ENCODE data around the gene ACTA2.
A peak's percentile ranks its signal among the peaks of the same experiment; 100 is the strongest.
"Not testable (repeated sequence)": the region's sequence is repeated elsewhere in the genome, so short reads cannot be mapped to it uniquely, and the experiment has no call there.

ACTA2 gene

DNA sequence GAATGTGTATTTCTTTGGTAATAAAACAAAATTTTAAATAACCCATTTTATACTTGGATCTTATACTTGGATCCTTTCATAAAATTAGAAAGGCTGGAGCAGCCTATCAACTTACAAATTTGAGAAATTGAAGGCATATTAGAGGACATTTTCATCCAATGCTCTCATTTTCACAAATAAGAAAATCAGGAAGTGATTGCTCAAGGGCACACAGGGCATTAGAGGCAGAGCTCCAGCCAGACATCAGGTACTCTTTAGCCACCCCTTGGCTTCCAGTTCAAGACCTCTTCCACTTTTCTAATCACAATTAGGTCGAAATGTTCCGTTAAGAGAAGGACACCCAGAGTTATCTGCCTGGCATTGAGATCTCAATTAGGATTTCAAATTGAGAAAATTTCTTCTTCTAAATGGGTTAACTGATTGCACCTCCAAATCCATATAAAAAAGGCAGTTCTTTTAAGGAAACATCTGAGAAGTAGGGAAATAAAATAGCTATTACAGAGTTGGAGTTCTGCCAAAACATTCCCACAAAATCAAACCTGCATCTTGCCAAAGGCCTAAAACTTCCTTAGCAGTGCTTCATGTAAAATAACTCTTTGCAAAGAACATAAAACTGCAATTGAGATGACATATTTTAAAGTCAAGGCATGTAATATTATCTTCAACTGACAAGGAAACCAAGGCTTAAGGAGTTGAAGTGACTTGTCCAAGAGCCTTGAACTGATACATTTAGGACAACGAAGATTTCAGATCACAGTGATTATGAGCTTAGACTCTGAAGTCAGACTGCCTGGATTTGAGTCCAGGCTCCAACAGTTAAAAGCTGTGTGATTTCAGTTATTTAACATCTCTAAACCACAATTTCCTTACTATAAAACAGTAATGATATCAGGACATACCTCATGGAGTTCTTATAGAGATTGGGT, 2.4 kb downstream of the ACTA2 start:
- no peak for DNase-seq (ENCODE audit: low read depth in 2 of 2)

DNA sequence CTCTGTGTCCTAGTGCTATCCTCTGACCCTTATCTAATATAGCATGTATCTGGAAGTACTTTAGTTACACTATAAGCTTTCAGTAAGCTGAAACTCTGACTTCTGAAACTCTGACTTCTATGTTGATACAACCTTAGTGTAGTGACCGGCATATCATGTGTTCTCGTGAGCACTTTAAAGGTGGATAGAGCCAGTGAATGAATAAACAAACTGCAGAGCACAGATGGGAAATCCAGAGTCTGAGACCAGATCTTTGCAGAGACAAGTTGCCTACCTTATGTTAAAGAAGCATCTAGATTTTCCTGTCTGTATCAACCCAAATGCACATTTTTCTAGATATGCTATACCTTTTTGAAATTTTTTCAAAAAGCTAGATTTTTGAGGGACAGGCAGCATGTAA, 3.5 kb downstream of the ACTA2 start:
- DNase-seq (ENCODE audit: low read depth in 2 of 2) = no peak

DNA sequence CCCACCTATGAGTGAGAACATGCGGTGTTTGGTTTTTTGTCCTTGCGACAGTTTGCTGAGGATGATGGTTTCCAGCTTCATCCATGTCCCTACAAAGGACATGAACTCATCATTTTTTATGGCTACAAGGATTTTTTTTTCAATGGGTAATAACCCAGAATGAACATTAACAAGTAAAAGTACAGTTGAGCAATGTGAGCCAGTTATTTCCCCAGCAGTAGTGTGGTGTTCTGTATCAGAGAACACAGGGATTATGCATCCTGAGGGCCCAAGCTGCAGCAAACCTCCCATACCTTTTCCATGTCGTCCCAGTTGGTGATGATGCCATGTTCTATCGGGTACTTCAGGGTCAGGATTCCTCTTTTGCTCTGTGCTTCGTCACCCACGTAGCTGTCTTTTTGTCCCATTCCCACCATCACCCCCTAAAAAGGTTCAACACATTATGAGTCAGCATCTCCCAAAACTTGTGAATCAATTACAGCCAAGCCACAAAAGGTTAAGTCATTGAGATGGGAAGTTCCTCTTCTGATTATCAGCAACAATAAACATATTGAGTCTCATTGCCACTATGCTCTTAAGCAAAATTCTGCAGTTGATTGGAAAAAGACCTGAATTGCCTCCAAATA, 5.5 kb downstream of the ACTA2 start:
- DNase-seq (ENCODE audit: low read depth in 2 of 2) = no peak

DNA sequence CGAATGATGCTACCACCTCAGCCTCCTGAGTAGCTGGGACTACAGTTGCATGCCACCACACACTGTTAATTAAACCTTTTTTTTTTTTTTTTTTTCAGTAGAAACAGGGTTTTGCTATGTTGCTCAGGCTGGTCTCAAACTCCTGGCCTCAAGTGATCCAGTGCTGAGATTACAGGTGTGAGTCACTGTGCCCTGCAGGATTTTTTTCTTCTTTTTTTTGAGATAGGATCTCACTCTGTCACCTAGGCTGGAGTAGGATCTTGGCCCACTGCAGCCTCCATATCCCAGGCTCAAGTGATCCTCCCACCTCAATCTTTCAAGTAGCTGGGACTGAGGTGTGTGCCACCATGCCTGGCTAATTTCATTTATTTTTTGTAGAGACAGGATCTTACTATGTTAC, 6.4 kb downstream of the ACTA2 start:
- DNase-seq (ENCODE audit: low read depth in 2 of 2) = no peak

DNA sequence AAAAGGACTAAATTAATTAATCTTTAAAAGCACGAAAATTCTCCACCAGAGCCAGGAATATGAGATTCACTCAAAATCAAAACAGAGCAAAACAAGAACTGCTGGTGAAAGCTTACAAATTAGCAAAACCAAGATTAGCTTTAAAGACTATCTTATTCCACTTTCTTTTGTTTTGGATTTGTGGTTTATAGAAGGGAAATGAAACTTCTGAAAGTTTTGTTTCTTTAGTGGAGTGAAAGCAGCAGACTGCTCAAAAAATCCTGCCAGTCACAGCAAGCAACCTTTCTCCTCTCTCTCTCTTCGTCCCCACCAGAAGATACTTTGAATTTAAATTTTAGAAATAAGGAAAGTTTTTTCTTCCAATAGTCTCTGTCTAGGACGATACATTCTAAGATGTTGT, 7.8 kb downstream of the ACTA2 start:
- no peak for DNase-seq (ENCODE audit: low read depth in 2 of 2)

DNA sequence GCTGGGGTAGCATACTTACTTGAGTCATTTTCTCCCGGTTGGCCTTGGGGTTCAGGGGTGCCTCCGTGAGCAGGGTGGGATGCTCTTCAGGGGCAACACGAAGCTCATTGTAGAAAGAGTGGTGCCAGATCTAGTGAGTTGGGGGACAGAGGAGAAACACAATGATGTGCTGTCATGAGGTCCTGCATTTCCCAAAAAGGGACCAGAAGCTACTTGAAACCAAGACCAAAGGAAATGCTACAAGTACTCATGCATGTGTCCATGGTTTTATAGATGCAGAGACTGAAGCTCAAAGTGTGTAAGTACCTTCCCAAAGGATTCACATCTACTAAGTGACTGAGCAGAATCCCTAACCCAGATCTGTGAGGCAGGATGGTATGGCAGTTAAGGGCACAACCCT, 8.8 kb downstream of the ACTA2 start:
- no peak for DNase-seq (ENCODE audit: low read depth in 2 of 2)

DNA sequence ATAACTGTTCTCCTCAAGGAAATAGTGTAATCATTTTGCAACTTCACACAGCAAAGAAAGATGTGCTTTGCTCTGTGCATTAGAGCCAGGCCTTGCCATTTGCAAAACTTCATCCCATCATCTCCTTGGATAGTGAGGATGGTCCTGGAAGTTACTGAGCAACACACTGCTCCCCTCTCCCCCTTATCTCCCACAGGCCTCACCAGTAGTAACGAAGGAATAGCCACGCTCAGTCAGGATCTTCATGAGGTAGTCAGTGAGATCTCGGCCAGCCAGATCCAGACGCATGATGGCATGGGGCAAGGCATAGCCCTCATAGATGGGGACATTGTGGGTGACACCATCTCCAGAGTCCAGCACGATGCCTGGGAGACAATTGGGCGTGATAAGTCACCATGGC, 11.5 kb downstream of the ACTA2 start:
- DNase-seq (ENCODE audit: low read depth in 2 of 2) = no peak

DNA sequence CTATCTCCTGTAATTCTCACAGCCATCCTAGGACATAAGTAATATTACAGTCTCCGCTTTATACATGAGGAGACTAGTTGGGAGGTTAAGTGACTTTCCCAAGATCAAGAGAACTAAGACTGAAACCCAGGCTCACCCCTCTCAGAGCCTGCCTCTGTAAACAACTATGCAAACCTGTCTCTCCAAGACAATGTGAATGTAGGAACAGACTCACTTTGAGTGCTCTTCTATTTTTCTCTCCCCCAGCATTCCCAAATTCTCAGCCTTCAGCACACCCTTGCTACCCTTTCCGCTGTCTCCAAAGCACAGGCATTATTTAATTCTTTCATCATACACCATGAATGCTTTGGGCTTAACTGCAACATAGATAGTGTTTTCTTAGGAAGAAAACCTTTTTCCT, 13.6 kb downstream of the ACTA2 start:
- no peak for DNase-seq (ENCODE audit: low read depth in 2 of 2)

DNA sequence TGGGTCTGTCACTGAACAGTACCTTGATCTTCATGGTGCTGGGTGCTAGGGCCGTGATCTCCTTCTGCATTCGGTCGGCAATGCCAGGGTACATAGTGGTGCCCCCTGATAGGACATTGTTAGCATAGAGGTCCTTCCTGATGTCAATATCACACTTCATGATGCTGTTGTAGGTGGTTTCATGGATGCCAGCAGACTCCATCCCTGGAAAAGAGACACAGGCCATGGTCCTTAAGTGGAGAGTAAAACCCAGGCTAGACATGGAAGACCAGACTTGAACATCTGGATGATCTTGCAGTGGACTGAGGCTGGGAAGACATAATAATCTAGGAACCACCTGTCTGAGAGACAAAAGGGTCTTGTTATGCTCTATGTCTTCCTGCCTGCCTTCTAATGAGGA, 14.5 kb downstream of the ACTA2 start:
- no peak for DNase-seq (ENCODE audit: low read depth in 2 of 2)

DNA sequence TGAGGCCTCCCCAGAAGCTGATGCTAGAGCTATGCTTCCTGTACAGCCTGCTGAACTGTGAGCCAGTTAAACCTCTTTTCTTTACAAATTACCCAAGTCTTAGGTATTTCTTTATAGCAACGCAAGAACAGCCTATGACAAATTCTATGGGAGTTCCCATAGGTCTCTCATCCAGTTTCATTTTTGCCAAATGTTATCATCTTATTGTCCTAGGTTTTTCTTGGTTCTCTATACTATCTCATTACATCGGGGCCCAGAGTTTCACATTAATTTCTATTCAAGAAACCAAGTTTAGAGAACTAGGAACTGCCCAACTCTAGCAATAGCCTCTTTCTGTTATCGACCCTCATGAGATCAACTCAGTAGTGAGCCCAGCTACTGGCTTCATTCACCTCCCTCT, 15.9 kb downstream of the ACTA2 start:
- no peak for DNase-seq (ENCODE audit: low read depth in 2 of 2)

DNA sequence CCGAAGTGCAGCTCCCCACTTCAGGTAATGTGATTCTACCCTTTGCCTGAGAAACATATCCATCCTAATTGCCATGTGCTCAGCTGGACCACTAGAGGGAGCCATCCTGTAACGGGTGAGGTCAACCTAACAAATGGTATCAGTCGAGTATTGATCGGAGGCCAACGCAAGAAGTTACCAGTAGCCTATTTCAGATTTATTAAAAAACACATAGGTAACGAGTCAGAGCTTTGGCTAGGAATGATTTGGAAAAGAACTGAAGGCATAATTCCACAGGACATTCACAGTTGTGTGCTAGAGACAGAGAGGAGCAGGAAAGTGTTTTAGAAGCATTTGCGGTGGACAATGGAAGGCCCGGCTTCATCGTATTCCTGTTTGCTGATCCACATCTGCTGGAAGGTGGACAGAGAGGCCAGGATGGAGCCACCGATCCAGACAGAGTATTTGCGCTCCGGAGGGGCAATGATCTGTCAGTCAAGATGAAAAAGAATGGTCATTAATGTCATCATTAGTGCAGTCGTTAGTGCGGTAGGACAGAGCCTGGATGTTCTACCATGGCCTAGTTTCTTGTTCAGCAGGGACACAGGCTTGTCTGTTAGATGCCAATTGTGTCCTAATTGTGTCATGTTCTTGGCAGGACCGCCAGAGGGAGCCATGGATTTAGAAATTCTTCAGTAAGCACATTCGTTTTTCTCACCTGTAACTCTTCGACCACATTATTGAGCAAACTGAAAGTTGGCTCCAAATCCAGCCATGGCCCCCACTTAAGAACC, 17.5 kb downstream of the ACTA2 start:
- DNase-seq (ENCODE audit: low read depth in 2 of 2) = peak; percentile 40 to 55

DNA sequence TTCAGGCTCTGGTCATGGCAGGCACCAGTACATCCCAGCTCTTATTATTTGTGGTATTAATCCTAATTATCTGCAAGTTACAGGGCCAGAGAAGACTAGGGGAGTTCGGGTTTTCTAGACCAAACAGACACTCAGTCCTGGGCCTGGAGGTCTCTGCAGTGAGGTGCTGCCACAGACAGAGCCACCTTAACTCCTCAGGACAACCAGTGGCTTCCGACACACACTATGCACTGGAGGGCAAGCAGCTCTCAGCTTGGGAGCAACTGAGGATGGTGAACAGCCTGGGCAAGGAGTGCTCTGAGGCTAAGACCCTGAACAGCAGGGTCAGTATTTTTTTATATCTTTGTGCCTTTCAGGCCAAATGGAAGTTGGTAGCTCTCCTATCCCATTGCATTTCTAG, 19.0 kb downstream of the ACTA2 start:
- no peak for DNase-seq (ENCODE audit: low read depth in 2 of 2)

DNA sequence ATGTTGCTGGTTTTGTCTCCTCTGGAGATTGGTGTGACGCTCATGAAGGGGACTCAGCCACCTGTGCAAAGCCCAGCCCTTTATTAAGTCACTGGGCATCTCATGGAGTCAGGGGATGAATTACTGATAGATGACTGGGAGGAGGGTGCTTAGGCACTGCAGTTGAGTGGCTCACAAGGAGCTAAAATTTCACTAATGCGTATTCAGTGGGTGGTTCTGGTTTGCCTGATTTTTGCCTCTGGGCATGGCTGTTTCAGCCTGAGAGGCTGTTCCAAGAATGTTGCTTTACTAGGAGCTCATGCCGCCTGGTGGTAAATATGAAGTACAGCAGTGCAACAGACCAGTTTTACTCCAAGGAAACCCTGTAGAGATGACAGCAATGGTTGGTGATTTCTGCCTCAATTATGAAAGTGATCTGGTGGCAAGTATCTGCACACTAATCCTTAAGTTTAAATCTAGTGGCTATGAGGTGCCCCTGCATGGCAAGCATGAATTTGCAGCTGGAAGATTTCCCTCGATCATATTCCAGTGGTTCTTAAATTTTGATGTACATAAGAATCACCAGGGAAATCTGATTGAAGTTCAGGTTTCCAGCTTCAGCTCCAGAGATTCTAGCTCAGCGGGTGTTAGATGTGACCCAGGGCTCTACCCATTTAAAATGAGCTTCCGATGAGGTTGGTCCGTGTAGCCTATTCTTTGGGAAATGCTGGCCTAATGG, 19.9 kb downstream of the ACTA2 start:
- DNase-seq (ENCODE audit: low read depth in 2 of 2) = peak in 1 of 2 donors; percentile 19

DNA sequence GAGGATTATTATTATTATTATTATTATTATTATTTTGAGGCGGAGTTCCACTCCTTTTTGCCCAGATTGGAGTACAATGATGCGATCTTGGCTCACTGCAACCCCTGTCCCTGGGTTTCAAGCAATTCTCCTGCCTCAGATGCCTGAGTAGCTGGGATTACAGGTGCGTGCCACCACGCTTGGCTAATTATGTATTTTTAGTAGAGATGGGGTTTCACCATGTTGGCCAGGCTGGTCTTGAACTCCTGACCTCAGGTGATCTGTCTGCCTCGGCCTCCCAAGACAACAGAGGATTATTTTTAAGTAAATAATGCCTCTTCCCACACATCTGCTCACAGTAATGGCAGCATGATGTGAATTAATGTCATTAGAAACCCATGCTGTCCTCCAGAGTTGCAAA, 20.5 kb downstream of the ACTA2 start:
- DNase-seq (ENCODE audit: low read depth in 2 of 2) = not testable (repeated sequence)

DNA sequence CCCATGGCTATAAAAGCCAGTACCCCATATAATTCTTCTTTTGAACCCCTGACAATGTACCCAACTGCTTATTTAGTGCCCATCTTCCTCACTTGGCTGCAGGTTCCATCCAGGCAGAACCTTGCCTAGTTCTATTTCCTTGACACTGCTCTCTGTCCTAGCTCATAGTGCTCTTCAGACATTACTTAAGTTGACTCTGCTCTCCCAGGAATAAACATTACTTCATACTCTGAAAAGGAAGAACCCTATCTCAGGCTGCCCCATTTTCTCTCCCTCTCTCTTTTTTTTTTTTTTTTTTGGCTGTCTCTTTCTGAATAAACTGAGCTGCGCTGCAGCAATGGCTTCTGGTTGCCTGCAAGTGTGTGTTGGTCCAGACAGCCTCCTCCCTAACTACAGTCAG, 21.0 kb downstream of the ACTA2 start:
- DNase-seq (ENCODE audit: low read depth in 2 of 2) = no peak

DNA sequence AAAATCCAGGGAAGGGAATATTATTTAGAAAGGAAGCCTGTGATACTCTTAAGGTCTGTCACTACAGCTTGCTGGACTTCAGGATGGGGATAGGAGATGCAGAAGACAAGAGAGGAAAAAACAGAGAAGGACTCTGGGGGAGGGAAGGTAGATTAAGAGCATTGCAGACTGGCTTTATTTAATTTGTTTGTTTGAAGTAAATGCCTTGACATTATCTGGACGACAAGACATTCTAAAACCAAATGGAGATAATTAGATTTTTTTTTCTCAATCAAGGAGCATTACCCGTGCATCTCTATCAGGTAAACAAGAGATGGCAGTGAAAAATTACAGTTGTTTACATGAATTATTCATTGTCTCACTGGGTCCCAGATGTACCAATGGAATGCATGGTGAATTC, 24.3 kb downstream of the ACTA2 start:
- DNase-seq (ENCODE audit: low read depth in 2 of 2) = no peak

DNA sequence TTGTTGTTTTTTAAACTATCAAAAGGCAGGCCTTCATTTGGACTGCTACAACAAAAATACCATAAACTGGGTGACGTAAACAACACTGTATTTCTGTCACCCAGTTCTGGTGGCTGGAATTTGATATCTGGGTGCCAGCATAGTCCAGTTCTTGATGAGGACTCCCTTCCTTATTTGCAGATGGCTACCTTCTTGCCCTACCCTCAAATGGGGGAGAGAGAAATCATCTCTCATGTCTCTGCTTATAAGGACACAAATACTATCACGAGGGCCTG, 25.2 kb downstream of the ACTA2 start:
- no peak for DNase-seq (ENCODE audit: low read depth in 2 of 2)

DNA sequence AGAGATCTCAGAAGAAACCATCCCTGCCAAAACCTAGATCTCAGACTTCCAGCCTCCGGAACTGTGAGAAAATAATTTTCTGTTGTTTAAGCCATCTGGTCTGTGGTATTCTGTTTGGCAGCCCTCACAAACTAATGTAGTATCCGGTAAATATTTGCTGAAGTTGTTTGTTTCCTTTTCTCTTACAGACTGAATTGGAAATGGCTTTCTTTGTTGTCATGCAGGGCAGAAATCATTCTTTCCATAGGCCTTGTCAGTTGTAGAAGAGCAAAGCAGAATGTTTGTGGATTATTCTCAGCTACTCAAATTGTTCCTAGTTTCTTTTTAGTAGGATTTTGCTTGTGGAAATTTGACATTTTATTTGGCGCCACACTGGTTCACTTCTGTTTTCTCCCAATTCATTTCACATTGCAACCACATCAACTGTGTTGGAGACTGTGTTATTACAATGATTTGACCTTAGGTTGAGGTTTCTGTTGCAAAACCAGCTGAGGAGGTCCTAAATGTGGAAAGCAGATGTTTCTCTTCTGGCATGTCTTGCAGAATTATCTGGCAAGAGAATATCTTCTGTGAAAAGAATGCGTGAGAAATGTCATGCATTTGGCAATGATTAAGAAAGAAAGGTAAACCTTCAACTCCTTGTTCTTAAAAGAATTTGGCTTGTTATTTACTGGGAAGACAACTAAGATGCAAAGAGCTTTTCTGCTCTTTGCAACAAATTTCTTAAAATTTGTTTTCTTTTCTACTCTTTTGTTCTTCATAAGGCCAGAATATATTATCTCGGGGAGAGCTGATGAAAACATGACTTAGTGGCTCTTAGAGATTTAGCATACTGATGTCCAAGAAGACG, 25.8 kb downstream of the ACTA2 start:
- no peak for DNase-seq (ENCODE audit: low read depth in 2 of 2)

DNA sequence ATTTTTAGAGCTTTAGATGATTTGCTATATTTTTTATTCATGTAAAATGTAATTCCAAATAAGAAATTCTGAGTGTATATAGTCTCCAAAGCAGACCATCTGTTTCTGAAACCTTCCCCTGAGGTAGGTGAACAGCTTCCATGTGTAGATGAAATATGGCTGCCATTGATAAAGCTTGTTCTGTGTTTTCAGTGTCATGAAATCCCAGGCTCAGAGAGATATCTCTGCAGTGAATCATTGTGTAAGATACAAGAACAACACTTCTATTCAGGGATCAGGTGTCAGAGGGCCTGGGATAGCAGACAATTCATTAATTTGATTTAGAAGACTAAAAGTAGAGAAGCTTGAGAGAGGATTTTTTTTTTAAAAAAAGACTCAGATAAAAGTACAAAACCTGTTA, 29.1 kb downstream of the ACTA2 start:
- DNase-seq (ENCODE audit: low read depth in 2 of 2) = no peak

DNA sequence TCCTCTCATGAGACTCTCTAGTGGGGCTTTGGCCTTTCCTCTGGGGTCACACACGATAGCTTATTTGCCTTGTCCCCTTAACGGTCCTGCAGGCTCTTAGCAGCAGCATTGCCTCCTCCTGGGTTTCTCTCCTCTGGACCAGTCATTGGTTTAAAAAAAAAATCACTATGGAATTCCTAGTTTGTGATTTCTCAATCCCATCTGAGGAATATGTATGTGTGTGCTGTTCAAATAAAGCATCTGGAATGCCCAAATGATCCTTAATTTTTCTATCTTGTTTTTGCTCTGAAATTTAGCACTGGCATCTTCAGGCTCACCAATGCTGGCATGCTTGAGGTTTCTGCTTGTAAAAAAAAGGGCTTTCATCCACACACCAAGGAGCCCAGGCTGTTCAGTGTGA, 30.5 kb downstream of the ACTA2 start:
- DNase-seq (ENCODE audit: low read depth in 2 of 2) = no peak

DNA sequence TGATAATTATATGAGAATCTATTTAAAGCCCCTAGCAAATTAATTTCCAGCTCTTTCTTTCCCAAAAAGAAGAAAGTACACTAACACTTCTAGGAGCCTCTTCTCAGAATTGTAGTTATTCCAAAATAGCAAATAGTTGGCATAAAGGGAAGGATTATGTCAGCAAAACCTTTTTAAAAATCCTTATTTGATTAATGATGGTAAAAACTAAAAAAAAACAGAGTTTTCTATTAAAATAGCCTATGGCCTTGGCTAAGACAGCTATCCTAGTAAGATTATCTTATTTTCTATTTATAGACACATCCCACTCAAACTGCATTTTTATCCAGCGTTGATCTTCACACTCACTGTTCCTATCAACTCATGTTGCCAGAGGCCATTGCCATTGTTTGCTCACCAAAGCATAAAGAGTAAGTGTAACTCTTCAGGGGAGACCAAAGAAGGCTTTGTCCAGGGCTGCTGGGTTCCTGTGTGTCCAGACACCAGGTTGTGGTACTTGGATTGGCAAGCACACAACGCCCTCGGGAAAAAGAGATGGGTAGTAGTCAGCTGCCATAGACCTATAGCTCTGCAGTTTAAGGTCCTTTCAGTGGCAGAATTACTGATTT, 31.5 kb downstream of the ACTA2 start:
- DNase-seq (ENCODE audit: low read depth in 2 of 2) = no peak

All from activated CD8-positive, alpha-beta memory T cell treated with anti-CD3 and anti-CD28 coated beads for 4 hours (primary cell).